KMS-11 (cell line): Measurements from ENCODE around the gene USP24.

ENCODE experiments used
- H2AFZ ChIP-seq: fragments of 200-600 bp; sonication (generic); 2 replicates; pipeline ENCODE4 v1.6.1; 2016; ENCODE audit warnings: antibody characterized with exemption, mixed run types, low read depth
- H3K27ac ChIP-seq: fragments of 200-600 bp; sonication (generic); 2 replicates; pipeline ENCODE4 v1.6.1; 2016; ENCODE audit warnings: mild to moderate bottlenecking, mixed run types
- H3K27me3 ChIP-seq: fragments of 200-600 bp; sonication (generic); 2 replicates; pipeline ENCODE4 v1.6.1; 2017; ENCODE audit warnings: mild to moderate bottlenecking, low read depth, mixed run types, moderate library complexity; ENCODE audit not compliant: insufficient read depth
- H3K36me3 ChIP-seq: fragments of 200-600 bp; sonication (generic); 2 replicates; pipeline ENCODE4 v1.6.1; 2017; ENCODE audit warnings: mild to moderate bottlenecking, mixed run types; ENCODE audit not compliant: insufficient read depth
- H3K4me1 ChIP-seq: fragments of 200-600 bp; sonication (generic); 2 replicates; pipeline ENCODE4 v1.6.1; 2016; ENCODE audit warnings: mild to moderate bottlenecking, low read depth, mixed run types; ENCODE audit not compliant: poor library complexity, severe bottlenecking
- H3K4me2 ChIP-seq: fragments of 200-600 bp; sonication (generic); 2 replicates; pipeline ENCODE4 v1.7.0; 2016; ENCODE audit warnings: mild to moderate bottlenecking, mixed run types
- H3K4me3 ChIP-seq: fragments of 200-600 bp; sonication (generic); IDR thresholded peaks from 2 replicates; pipeline ENCODE4 v1.6.1; 2017; ENCODE audit warnings: low read depth, low read length, mixed read lengths; ENCODE audit not compliant: insufficient read depth
- H3K79me2 ChIP-seq: fragments of 200-600 bp; sonication (generic); 2 replicates; pipeline ENCODE4 v1.6.1; 2016; ENCODE audit warnings: low read depth, mixed run types; ENCODE audit not compliant: insufficient read depth
- H3K9ac ChIP-seq: fragments of 200-600 bp; sonication (generic); 2 replicates; pipeline ENCODE4 v1.6.1; 2016; ENCODE audit warnings: mild to moderate bottlenecking, mixed run types
- H4K20me1 ChIP-seq: fragments of 200-600 bp; sonication (generic); 2 replicates; pipeline ENCODE4 v1.6.1; 2016; ENCODE audit warnings: mild to moderate bottlenecking, mixed run types; ENCODE audit not compliant: insufficient read depth
- CTCF ChIP-seq: fragments of 200-600 bp; sonication (generic); conservative IDR thresholded peaks from 2 replicates; pipeline ENCODE4 v1.6.1; 2017; ENCODE audit warnings: low read depth, mild to moderate bottlenecking, antibody characterized with exemption, low read length, moderate library complexity, mixed read lengths

USP24 gene

GRCh38 chr1:55061000-55061705, 154.0 kb downstream of the USP24 start:
- no peak overlapping the region for H3K9ac ChIP-seq
- H3K36me3 ChIP-seq = no peaks in the 10 kb centered on the region
- TF ChIP-seq CTCF = no peak

GRCh38 chr1:55060133-55060999, 154.8 kb downstream of the USP24 start:
- H3K4me1 ChIP-seq = no peaks in the 10 kb centered on the region
- no peak for TF ChIP-seq CTCF
- H4K20me1 ChIP-seq = no peaks in the 10 kb centered on the region
- H3K9ac ChIP-seq = no peak overlapping the region
- H2AFZ ChIP-seq = no peak overlapping the region
- no peak overlapping the region for H3K27ac ChIP-seq
- H3K79me2 ChIP-seq = no peaks in the 10 kb centered on the region
- no peaks in the 10 kb centered on the region for H3K36me3 ChIP-seq
- no peaks in the 10 kb centered on the region for H3K27me3 ChIP-seq
- H3K4me3 ChIP-seq = no peak overlapping the region
- H3K4me2 ChIP-seq = no peak overlapping the region

More at GRCh38 chr1:55061000-55061705, 154.0 kb downstream of the USP24 start:
- Histone ChIP-seq H3K27ac (no peak overlapping the region), H4K20me1 (no peaks in the 10 kb centered on the region), H3K79me2 (no peaks in the 10 kb centered on the region), H3K27me3 (no peaks in the 10 kb centered on the region), H3K4me3 (no peak overlapping the region), H3K4me2 (no peak overlapping the region), H3K4me1 (no peaks in the 10 kb centered on the region), H2AFZ (no peak overlapping the region)

GRCh38 chr1:55059302-55060132, 155.6 kb downstream of the USP24 start:
- H3K4me3 ChIP-seq = no peak overlapping the region
- H3K9ac ChIP-seq = no peak overlapping the region
- no peak overlapping the region for H3K27ac ChIP-seq
- no peaks in the 10 kb centered on the region for H3K27me3 ChIP-seq
- no peak for TF ChIP-seq CTCF
- no peaks in the 10 kb centered on the region for H3K36me3 ChIP-seq
- H3K4me1 ChIP-seq = no peaks in the 10 kb centered on the region
- H4K20me1 ChIP-seq = no peaks in the 10 kb centered on the region
- H3K79me2 ChIP-seq = no peaks in the 10 kb centered on the region
- no peak overlapping the region for H3K4me2 ChIP-seq
- H2AFZ ChIP-seq = no peak overlapping the region

GRCh38 chr1:55057956-55058298, 157.2 kb downstream of the USP24 start:
- H3K79me2 ChIP-seq = no peaks in the 10 kb centered on the region
- H3K9ac ChIP-seq = no peak overlapping the region
- no peak overlapping the region for H3K4me3 ChIP-seq
- no peak for TF ChIP-seq CTCF
- H2AFZ ChIP-seq = no peak overlapping the region
- H3K27ac ChIP-seq = no peak overlapping the region
- H4K20me1 ChIP-seq = no peaks in the 10 kb centered on the region
- H3K36me3 ChIP-seq = no peaks in the 10 kb centered on the region
- H3K4me1 ChIP-seq = no peaks in the 10 kb centered on the region
- H3K4me2 ChIP-seq = no peak overlapping the region
- no peaks in the 10 kb centered on the region for H3K27me3 ChIP-seq
